ENCODE results near the gene HELZ2. TPM values are rescaled to one million over a fixed set of nuclear protein-coding genes. Genes with fewer than 3 reads are reported as not detected.
A peak's percentile ranks its signal among the peaks of the same experiment; 100 is the strongest.

Gene HELZ2
- polyA plus RNA-seq, 3 donors, result 3.0 to 15.5 (median 3.3) TPM

- intact Hi-C loops (cut with micrococcal nuclease), result no loop called here
- H3K4me3 Mint-ChIP-seq, result peak overlapping the region in 1 of 2 donors; percentile 7
- H3K4me1 ChIP-seq (ENCODE audit: control insufficient read depth in 1 of 2, insufficient read depth in 2 of 2, low read length in 2 of 2), result peaks cover 15 to 22% of the 10 kb centered on the region in 2 donors
These were observed 23.0 kb downstream of the HELZ2 start for GRCh38 chr20:63551068-63551467.

GRCh38 chr20:63549679-63550282 lies 24.3 kb downstream of the HELZ2 start:
- Histone ChIP-seq H3K9me3 (replicated peaks in 1 of 2; ENCODE audit: control insufficient read depth in 1 of 2, insufficient read depth in 1 of 2, low read length in 2 of 2) (peaks cover 0 to 7% of the 10 kb centered on the region in 2 donors), H3K27me3 (ENCODE audit: control insufficient read depth in 2 of 2, insufficient read depth in 2 of 2, low read length in 2 of 2) (peaks cover 2 to 65% of the 10 kb centered on the region in 2 donors), H3K4me3 (replicated peaks in 1 of 3; ENCODE audit: low read depth in 2 of 3, low read length in 3 of 3) (no peak overlapping the region), H3K27ac (ENCODE audit: low read depth in 1 of 2, low read length in 2 of 2) (no peak overlapping the region), H3K4me2 (replicated peaks; ENCODE audit: extremely low read depth, low read length, poor library complexity, severe bottlenecking) (no peak overlapping the region), H3K79me2 (ENCODE audit: insufficient read depth, low read length) (no peaks in the 10 kb centered on the region), H3K36me3 (replicated peaks in 1 of 2; ENCODE audit: control insufficient read depth in 1 of 2, insufficient read depth in 2 of 2, low read length in 2 of 2) (no peaks in the 10 kb centered on the region), H3K9ac (ENCODE audit: insufficient read depth, low read length, poor library complexity, severe bottlenecking) (no peak overlapping the region), H4K20me1 (ENCODE audit: insufficient read depth, low read length) (peaks cover 7% of the 10 kb centered on the region), H2AFZ (ENCODE audit: insufficient read depth, low read depth, low read length, poor library complexity, severe bottlenecking) (no peak overlapping the region), H3K4me1 (ENCODE audit: control insufficient read depth in 1 of 2, insufficient read depth in 2 of 2, low read length in 2 of 2) (peaks cover 15 to 22% of the 10 kb centered on the region in 2 donors)
- Mint-ChIP-seq H3K27me3 (ENCODE audit: low read depth in 3 of 3) (peaks cover 48 to 94% (median 63%) of the 10 kb centered on the region in 3 donors), H3K9me3 (peaks cover 2 to 11% (median 6%) of the 10 kb centered on the region in 7 donors), H3K36me3 (no peaks in the 10 kb centered on the region), H3K27ac (no peak overlapping the region), H3K4me1 (peaks cover 12% of the 10 kb centered on the region), H3K4me3 (peak overlapping the region in 1 of 2 donors; percentile 24)
- no peak for DNase-seq
- intact Hi-C loops (cut with micrococcal nuclease), result no loop called here
- WGBS (ENCODE audit: insufficient coverage), result 90% methylated on average over 14 of the region's 18 CpGs
- TF ChIP-seq, protein P1, sequence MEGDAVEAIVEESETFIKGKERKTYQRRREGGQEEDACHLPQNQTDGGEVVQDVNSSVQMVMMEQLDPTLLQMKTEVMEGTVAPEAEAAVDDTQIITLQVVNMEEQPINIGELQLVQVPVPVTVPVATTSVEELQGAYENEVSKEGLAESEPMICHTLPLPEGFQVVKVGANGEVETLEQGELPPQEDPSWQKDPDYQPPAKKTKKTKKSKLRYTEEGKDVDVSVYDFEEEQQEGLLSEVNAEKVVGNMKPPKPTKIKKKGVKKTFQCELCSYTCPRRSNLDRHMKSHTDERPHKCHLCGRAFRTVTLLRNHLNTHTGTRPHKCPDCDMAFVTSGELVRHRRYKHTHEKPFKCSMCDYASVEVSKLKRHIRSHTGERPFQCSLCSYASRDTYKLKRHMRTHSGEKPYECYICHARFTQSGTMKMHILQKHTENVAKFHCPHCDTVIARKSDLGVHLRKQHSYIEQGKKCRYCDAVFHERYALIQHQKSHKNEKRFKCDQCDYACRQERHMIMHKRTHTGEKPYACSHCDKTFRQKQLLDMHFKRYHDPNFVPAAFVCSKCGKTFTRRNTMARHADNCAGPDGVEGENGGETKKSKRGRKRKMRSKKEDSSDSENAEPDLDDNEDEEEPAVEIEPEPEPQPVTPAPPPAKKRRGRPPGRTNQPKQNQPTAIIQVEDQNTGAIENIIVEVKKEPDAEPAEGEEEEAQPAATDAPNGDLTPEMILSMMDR (IDR thresholded peaks at IDR 0.05), result no peak

More at GRCh38 chr20:63551068-63551467, 23.0 kb downstream of the HELZ2 start:
- H2AFZ ChIP-seq (ENCODE audit: insufficient read depth, low read depth, low read length, poor library complexity, severe bottlenecking), result no peak overlapping the region
- H4K20me1 ChIP-seq (ENCODE audit: insufficient read depth, low read length), result peaks cover 16% of the 10 kb centered on the region
- no peak overlapping the region for H3K4me2 ChIP-seq (replicated peaks; ENCODE audit: extremely low read depth, low read length, poor library complexity, severe bottlenecking)
- TF ChIP-seq, protein P1 (IDR thresholded peaks at IDR 0.05), result no peak
- peaks cover 2 to 69% of the 10 kb centered on the region in 2 donors for H3K27me3 ChIP-seq (ENCODE audit: control insufficient read depth in 2 of 2, insufficient read depth in 2 of 2, low read length in 2 of 2)
- no peak overlapping the region for H3K9ac ChIP-seq (ENCODE audit: insufficient read depth, low read length, poor library complexity, severe bottlenecking)
- H3K4me3 ChIP-seq (replicated peaks in 1 of 3; ENCODE audit: low read depth in 2 of 3, low read length in 3 of 3), result no peak overlapping the region
- Mint-ChIP-seq H3K9me3 (peaks cover 2 to 11% (median 6%) of the 10 kb centered on the region in 7 donors), H3K27ac (no peak overlapping the region), H3K27me3 (ENCODE audit: low read depth in 3 of 3) (peaks cover 52 to 95% (median 69%) of the 10 kb centered on the region in 3 donors), H3K4me1 (peaks cover 10% of the 10 kb centered on the region), H3K36me3 (no peaks in the 10 kb centered on the region)
- no peaks in the 10 kb centered on the region for H3K36me3 ChIP-seq (replicated peaks in 1 of 2; ENCODE audit: control insufficient read depth in 1 of 2, insufficient read depth in 2 of 2, low read length in 2 of 2)
- H3K79me2 ChIP-seq (ENCODE audit: insufficient read depth, low read length), result no peaks in the 10 kb centered on the region
- no peak for DNase-seq
- WGBS (ENCODE audit: insufficient coverage), result 92% methylated on average over 9 of the region's 9 CpGs
- H3K9me3 ChIP-seq (replicated peaks in 1 of 2; ENCODE audit: control insufficient read depth in 1 of 2, insufficient read depth in 1 of 2, low read length in 2 of 2), result peaks cover 0 to 7% of the 10 kb centered on the region in 2 donors
- no peak overlapping the region for H3K27ac ChIP-seq (ENCODE audit: low read depth in 1 of 2, low read length in 2 of 2)

Data from CD14-positive monocyte (primary cell).